ENCODE data around the gene MME.

The MME gene

DNA sequence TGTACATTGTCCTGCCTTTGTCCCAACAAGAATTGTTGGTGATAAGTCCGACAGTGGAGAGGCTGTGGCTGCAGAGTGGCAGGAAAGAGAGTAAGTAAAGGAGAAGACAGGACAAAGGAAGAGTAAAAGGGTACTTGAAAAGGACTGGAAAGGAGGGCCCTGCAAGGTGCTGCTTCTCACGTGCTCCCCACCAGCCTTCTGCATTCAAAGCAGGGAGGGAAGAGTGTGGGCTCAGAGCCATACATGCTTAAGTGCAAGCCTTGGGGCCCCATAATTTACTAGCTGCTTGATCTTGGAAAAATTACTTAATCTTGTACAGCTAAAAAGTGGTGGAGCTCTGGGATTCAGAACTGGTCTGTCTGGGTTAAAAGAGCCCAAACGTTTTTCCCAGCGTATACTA, 29.9 kb downstream of the MME start:
- TF ChIP-seq FOXP2 (optimal IDR thresholded peaks at IDR 0.05; ENCODE audit: borderline replicate concordance, extremely low read depth, extremely low read length, insufficient read depth), result no peak
- TF ChIP-seq SIN3A (IDR thresholded peaks at IDR 0.05; ENCODE audit: borderline replicate concordance, insufficient read depth, low read length), result no peak
- no peak for TF ChIP-seq POLR2AphosphoS5 (IDR thresholded peaks at IDR 0.05; ENCODE audit: low read depth, low read length)
- no peak for TF ChIP-seq TAF1 (IDR thresholded peaks at IDR 0.05; ENCODE audit: borderline replicate concordance, insufficient read depth, low read length)
- TF ChIP-seq REST (IDR thresholded peaks at IDR 0.05; ENCODE audit: insufficient read depth in 1 of 2, low read depth in 2 of 2, low read length in 2 of 2), result no peak

DNA sequence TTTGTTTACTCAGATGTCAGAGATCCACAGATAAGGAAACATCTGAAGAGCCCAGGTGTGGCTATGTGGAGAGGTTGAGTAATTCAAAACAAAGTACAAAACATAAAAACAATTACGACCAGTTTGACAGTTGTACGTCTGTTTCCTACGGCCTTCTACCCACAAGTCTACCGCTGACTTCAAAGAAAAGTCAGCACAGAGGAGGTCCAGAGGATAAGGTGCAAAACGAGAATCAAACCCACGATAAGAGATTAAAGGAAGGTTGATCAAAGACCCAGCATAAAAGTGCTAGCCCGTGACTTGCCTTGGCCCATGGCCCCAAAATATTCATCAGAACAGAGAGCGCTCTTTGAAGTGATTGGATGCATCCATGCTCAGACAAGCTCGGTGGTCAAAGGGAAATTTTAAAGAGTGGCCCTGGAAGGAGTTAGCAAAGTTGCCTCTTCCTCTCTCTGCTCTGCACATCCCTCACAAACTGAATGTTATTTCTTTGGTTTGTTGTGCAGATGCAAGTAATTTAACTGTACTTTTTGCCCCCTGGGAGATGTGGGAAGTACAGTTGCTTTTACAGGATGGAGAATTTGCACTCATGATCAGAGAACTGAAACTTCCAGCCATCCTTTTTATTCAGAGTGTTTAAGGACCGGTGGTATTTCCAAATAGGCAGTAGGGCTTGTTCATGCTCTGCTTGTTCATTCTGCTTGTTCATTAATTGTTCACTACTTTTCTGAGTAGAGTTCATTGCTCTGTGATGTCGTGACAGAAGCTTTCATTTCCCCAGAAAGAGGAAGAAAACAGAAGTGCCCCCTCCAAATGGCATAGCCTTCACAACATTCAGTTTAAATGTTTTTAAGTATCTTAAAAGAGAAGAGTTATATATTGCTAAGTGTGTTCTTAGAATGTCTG, 31.1 kb downstream of the MME start:
- TF ChIP-seq SIN3A (IDR thresholded peaks at IDR 0.05; ENCODE audit: borderline replicate concordance, insufficient read depth, low read length), result no peak
- TF ChIP-seq FOXP2 (optimal IDR thresholded peaks at IDR 0.05; ENCODE audit: borderline replicate concordance, extremely low read depth, extremely low read length, insufficient read depth), result no peak
- TF ChIP-seq TAF1 (IDR thresholded peaks at IDR 0.05; ENCODE audit: borderline replicate concordance, insufficient read depth, low read length), result no peak
- TF ChIP-seq REST (IDR thresholded peaks at IDR 0.05; ENCODE audit: insufficient read depth in 1 of 2, low read depth in 2 of 2, low read length in 2 of 2), result no peak

GRCh38 chr3:155111971-155112370, 31.9 kb downstream of the MME start:
- TF ChIP-seq REST (IDR thresholded peaks at IDR 0.05; ENCODE audit: insufficient read depth in 1 of 2, low read depth in 2 of 2, low read length in 2 of 2) (no peak), FOXP2 (optimal IDR thresholded peaks at IDR 0.05; ENCODE audit: borderline replicate concordance, extremely low read depth, extremely low read length, insufficient read depth) (no peak), SIN3A (IDR thresholded peaks at IDR 0.05; ENCODE audit: borderline replicate concordance, insufficient read depth, low read length) (no peak), POLR2AphosphoS5 (IDR thresholded peaks at IDR 0.05; ENCODE audit: low read depth, low read length) (no peak), TAF1 (IDR thresholded peaks at IDR 0.05; ENCODE audit: borderline replicate concordance, insufficient read depth, low read length) (no peak)

GRCh38 chr3:155112661-155113389, 32.7 kb downstream of the MME start:
- TF ChIP-seq POLR2AphosphoS5 (IDR thresholded peaks at IDR 0.05; ENCODE audit: low read depth, low read length) (no peak), REST (IDR thresholded peaks at IDR 0.05; ENCODE audit: insufficient read depth in 1 of 2, low read depth in 2 of 2, low read length in 2 of 2) (no peak), TAF1 (IDR thresholded peaks at IDR 0.05; ENCODE audit: borderline replicate concordance, insufficient read depth, low read length) (no peak)

Measured in PFSK-1 (cell line).